Psoas muscle (tissue), 8 donors: ENCODE data around the gene SMPD1. TPM values are rescaled to one million over a fixed set of nuclear protein-coding genes. Genes with fewer than 3 reads are reported as not detected.

Experiments used
- ATAC-seq, 4 donors: fragments of 200-7000 bp; cut with Tn5 transposase; one replicate each; pipeline ENCODE4 v1.9.1; 2020; ENCODE audit warnings: moderate library complexity in 3 of 4, mild to moderate bottlenecking in 2 of 4
- DNase-seq, 2 donors: peaks; one replicate each; pipeline ENCODE4 v3.0.0-alpha.2; 2020
- H3K27ac ChIP-seq: fragments of 200-600 bp; one replicate; pipeline ENCODE4 v1.8.0; 2022
- H3K27me3 ChIP-seq, 3 donors: fragments of 200-600 bp in 1 of 3; one replicate each; pipeline versions ENCODE4 v1.6.1 to v1.8.0; 2013 to 2022; ENCODE audit warnings: low read length in 2 of 3, mild to moderate bottlenecking in 2 of 3, moderate library complexity in 1 of 3; ENCODE audit not compliant: insufficient read depth in 3 of 3
- H3K36me3 ChIP-seq, 2 donors: fragments of 200-600 bp in 1 of 2; one replicate each; pipeline versions ENCODE4 v1.6.1 to v1.8.0; 2013 to 2022; ENCODE audit warnings: low read depth in 1 of 2, mild to moderate bottlenecking in 1 of 2, moderate library complexity in 1 of 2; ENCODE audit not compliant: insufficient read depth in 1 of 2
- H3K4me1 ChIP-seq: fragments of 200-600 bp; one replicate; pipeline ENCODE4 v1.8.0; 2022
- H3K4me3 ChIP-seq: fragments of 200-600 bp; one replicate; pipeline ENCODE4 v1.8.0; 2022; ENCODE audit warnings: mild to moderate bottlenecking
- H3K9me3 ChIP-seq: fragments of 200-600 bp; one replicate; pipeline ENCODE4 v1.8.0; 2022
- CTCF ChIP-seq: fragments of 200-600 bp; IDR thresholded peaks from one replicate; pipeline ENCODE4 v1.8.0; 2022; ENCODE audit warnings: antibody characterized with exemption
- WGBS, 3 donors: extraction: QIAGEN DNeasy Blood & Tissue Kit; methylation state at CpG; one replicate each; pipeline versions ENCODE4 v1.1.6 to v1.1.7; 2013; 5-methylcytosine and 5-hydroxymethylcytosine counted together
- intact Hi-C, 2 donors: fragments of 100-400 bp; cut with DNase I; formaldehyde crosslinking; loops; one replicate each; pipeline versions ENCODE4 v1.11.0 to v1.14.2; 2022
- polyA plus RNA-seq, 3 donors: library from polyadenylated mRNA; stranded (reverse); fragments of 200-250 nt; gene quantifications; one replicate each; pipeline ENCODE4 v1.2.3, GENCODE V29; 2013
- total RNA-seq, 4 donors: library from RNA; stranded (reverse); fragmentation: NEBNext Ultra II Directional in 2 of 4; extraction: Animal tissue kit (Norgen Biotek cat#: 25700) in 2 of 4; gene quantifications; one replicate each; pipeline versions ENCODE4 v1.2.1 to v1.2.4, GENCODE V29; 2021 to 2023
- donor health status: healthy with polysubstance abuse.
- donor health status: DM: no; HTN: no; CAD: no; lungs with moderate emphysema.
- donor health status: Bipolar disorder and iron deficiency.
- donor health status: healthy.
- donor health status: DM: yes; HTN: yes; CAD: no.
- donor health status: DM: no; HTN: no; CAD: no.
- donor health status: DM: no; HTN: no; CAD: no.
- donor health status: DM: yes; HTN: yes; CAD: no.

SMPD1 gene
- total and polyA plus RNA-seq, 7 donors: 32.7 to 57.4 (median 37.9) TPM

GRCh38 chr11:6365659-6366058 lies 24.6 kb upstream of the SMPD1 start:
- intact Hi-C loops: loop anchor here in 1 of 2 donors (10.0 kb wide), 1 partner anchor 1241 kb away; no protein-coding TSS in a partner anchor
- Histone ChIP-seq H3K4me3 (no peak overlapping the region), H3K36me3 (no peaks in the 10 kb centered on the region), H3K9me3 (no peaks in the 10 kb centered on the region), H3K4me1 (peaks cover 12% of the 10 kb centered on the region), H3K27me3 (no peaks in the 10 kb centered on the region), H3K27ac (no peak overlapping the region)
- ATAC-seq (no peak), DNase-seq (no peak)
- TF ChIP-seq CTCF: no peak
- WGBS, 3 donors: 78 to 91% (median 89%) methylated on average over 2 of the region's 2 CpGs

DNA sequence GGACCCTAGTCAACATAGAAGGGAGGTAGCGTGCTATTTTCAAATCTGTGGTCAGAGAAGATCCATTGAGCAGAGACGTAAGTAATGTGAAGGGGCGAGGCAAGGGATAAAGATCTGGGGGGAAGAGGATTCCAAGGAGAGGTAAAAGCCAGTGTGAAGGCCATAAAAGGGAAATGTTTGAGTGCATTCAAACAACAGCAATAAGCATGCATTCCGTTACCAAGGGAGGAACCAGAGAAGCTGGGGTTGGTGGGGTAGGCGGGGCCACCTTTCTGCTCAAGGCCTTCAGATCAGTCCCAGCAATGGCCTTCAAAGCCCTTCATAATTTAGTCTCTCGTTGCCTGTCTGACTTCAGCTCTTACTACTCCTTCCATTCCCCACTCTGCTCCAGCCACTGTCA lies 18.4 kb upstream of the SMPD1 start:
- no peaks in the 10 kb centered on the region for H3K36me3 ChIP-seq
- H3K4me1 ChIP-seq: no peaks in the 10 kb centered on the region
- no peaks in the 10 kb centered on the region for H3K27me3 ChIP-seq
- no peak for ATAC-seq
- no peaks in the 10 kb centered on the region for H3K9me3 ChIP-seq
- 88 to 92% (median 92%) methylated on average over 6 of the region's 6 CpGs for WGBS, 3 donors
- H3K4me3 ChIP-seq: no peak overlapping the region
- no peak for DNase-seq
- no peak overlapping the region for H3K27ac ChIP-seq
- intact Hi-C loops: no loop called here
- TF ChIP-seq CTCF: no peak

DNA sequence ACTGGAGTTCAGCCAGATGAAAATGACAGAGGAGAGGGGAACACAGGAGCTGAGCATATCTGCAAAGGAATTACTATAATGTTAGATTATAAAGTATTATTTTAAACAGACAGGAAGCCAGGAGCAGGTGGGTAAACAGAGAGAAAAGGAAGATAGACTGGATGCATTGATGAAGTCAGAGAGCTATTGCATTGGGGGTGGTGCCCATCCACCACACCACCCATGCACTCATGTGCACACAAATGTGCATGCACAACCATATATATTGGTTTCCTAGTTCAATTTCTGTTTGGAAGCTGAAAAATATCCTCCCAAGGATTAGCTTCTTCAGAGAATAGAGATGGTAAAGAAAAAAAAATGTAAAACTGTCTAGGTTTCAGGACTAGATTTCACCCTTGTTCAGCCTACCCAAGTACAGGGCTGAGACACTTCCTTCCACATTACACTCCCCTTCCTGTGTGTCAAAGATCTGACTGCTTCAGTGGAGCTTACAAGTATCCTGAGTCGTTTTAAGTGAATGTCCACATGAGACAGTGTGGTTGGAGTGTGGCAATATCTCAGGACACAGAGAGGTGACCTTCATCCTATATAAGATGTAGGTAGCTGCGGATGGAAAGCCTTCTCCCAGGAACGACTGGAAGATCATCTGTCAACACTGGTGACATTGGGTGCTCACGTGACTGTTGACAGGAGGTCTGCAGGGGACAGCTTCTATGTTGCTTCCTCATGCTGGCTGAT lies 12.2 kb upstream of the SMPD1 start:
- H3K27me3 ChIP-seq: no peaks in the 10 kb centered on the region
- DNase-seq (no peak), ATAC-seq (no peak)
- no peak overlapping the region for H3K27ac ChIP-seq
- TF ChIP-seq CTCF: no peak
- no peaks in the 10 kb centered on the region for H3K9me3 ChIP-seq
- no peaks in the 10 kb centered on the region for H3K36me3 ChIP-seq
- intact Hi-C loops: loop anchor here in 1 of 2 donors (1.0 kb wide), 1 partner anchor 127 kb away; no protein-coding TSS in a partner anchor
- no peak overlapping the region for H3K4me3 ChIP-seq
- WGBS, 3 donors: 33 to 38% (median 37%) methylated on average over 4 of the region's 4 CpGs
- no peaks in the 10 kb centered on the region for H3K4me1 ChIP-seq

- H3K9me3 ChIP-seq: no peaks in the 10 kb centered on the region
- intact Hi-C loops: loop anchor here in 1 of 2 donors (1.0 kb wide), 1 partner anchor 127 kb away; no protein-coding TSS in a partner anchor
- TF ChIP-seq CTCF: no peak
- no peaks in the 10 kb centered on the region for H3K4me1 ChIP-seq
- H3K4me3 ChIP-seq: no peak overlapping the region
- 68 to 70% (median 68%) methylated on average over 5 of the region's 5 CpGs for WGBS, 3 donors
- ATAC-seq (no peak), DNase-seq (no peak)
- H3K27ac ChIP-seq: no peak overlapping the region
- H3K27me3 ChIP-seq: no peaks in the 10 kb centered on the region
- no peaks in the 10 kb centered on the region for H3K36me3 ChIP-seq
Observed at GRCh38 chr11:6378640-6378989, 11.7 kb upstream of the SMPD1 start.
